C4-2B (cell line): Measurements from ENCODE around the gene OPRL1.

Source experiments
- CTCF ChIP-seq: fragments of 450-650 bp; conservative IDR thresholded peaks from 2 replicates; pipeline ENCODE4 v1.5.1; 2017; ENCODE audit warnings: mild to moderate bottlenecking
- ZFX ChIP-seq: fragments of 450-650 bp; IDR thresholded peaks from 2 replicates; pipeline ENCODE4 v1.6.1; 2017

- TF ChIP-seq CTCF (no peak), ZFX (no peak)
These were observed 34.4 kb upstream of the OPRL1 start for GRCh38 chr20:64045346-64046011.
